ENCODE results near the gene SLC2A6.

Gene SLC2A6

DNA sequence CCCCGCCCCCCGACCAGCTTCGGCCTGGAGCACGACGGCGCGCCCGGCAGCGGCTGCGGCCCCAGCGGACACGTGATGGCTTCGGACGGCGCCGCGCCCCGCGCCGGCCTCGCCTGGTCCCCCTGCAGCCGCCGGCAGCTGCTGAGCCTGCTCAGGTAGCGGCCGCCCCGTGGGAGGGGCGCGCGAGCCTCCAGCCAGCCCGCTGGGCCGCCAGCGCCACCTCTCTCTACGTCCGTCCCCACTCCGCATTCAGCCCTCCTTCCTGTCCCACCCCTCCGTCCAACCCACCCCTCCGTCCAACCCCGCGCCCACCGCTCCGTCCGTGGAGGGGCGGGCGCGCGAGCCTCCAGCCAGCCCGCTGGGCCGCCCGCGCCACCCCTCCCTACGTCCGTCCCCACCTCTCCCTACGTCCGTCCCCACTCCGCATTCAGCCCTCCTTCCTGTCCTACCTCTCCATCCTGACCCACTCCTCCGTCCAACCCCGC, 50.2 kb downstream of the SLC2A6 start:
- Histone ChIP-seq H3K4me1 (ENCODE audit: insufficient read depth, low read length, poor library complexity, severe bottlenecking) (no peaks in the 10 kb centered on the region), H3K36me3 (ENCODE audit: insufficient read depth, low read length) (no peaks in the 10 kb centered on the region), H3K27me3 (ENCODE audit: insufficient read depth, low read length, poor library complexity, severe bottlenecking) (no peaks in the 10 kb centered on the region), H3K4me2 (ENCODE audit: low read depth, low read length, poor library complexity, severe bottlenecking) (no peak overlapping the region), H3F3A (ENCODE audit: low read depth) (no peaks in the 10 kb centered on the region), H3K79me2 (ENCODE audit: insufficient read depth, low read length) (no peaks in the 10 kb centered on the region), H4K20me1 (ENCODE audit: insufficient read depth, low read length, poor library complexity, severe bottlenecking) (no peaks in the 10 kb centered on the region), H3K4me3 (ENCODE audit: low read length, poor library complexity, severe bottlenecking) (no peak overlapping the region), H2AFZ (ENCODE audit: low read length) (no peak overlapping the region), H3K9ac (ENCODE audit: low read depth, low read length, poor library complexity, severe bottlenecking) (no peak overlapping the region), H3K9me2 (replicated peaks; ENCODE audit: low read depth, low read length) (no peaks in the 10 kb centered on the region), H3K9me3 (ENCODE audit: insufficient read depth, low read depth, low read length) (no peaks in the 10 kb centered on the region; the same call in 1 of the 2 replicates)
- TF ChIP-seq CTCF (conservative IDR thresholded peaks at IDR 0.05; ENCODE audit: low read length) = no peak

- H3K36me3 ChIP-seq (ENCODE audit: insufficient read depth, low read length) = no peaks in the 10 kb centered on the region
- H3K9me3 ChIP-seq (ENCODE audit: insufficient read depth, low read depth, low read length) = no peaks in the 10 kb centered on the region; the same call in 1 of the 2 replicates
- no peak overlapping the region for H3K4me2 ChIP-seq (ENCODE audit: low read depth, low read length, poor library complexity, severe bottlenecking)
- no peaks in the 10 kb centered on the region for H3K4me1 ChIP-seq (ENCODE audit: insufficient read depth, low read length, poor library complexity, severe bottlenecking)
- H2AFZ ChIP-seq (ENCODE audit: low read length) = no peak overlapping the region
- no peak overlapping the region for H3K9ac ChIP-seq (ENCODE audit: low read depth, low read length, poor library complexity, severe bottlenecking)
- H3K27me3 ChIP-seq (ENCODE audit: insufficient read depth, low read length, poor library complexity, severe bottlenecking) = no peaks in the 10 kb centered on the region
- no peak overlapping the region for H3K4me3 ChIP-seq (ENCODE audit: low read length, poor library complexity, severe bottlenecking)
- H4K20me1 ChIP-seq (ENCODE audit: insufficient read depth, low read length, poor library complexity, severe bottlenecking) = no peaks in the 10 kb centered on the region
- H3K9me2 ChIP-seq (replicated peaks; ENCODE audit: low read depth, low read length) = no peaks in the 10 kb centered on the region
- TF ChIP-seq EZH2phosphoT487 (IDR thresholded peaks at IDR 0.05; ENCODE audit: borderline replicate concordance) (no peak), CTCF (conservative IDR thresholded peaks at IDR 0.05; ENCODE audit: low read length) (no peak)
- H3K79me2 ChIP-seq (ENCODE audit: insufficient read depth, low read length) = no peaks in the 10 kb centered on the region
- H3F3A ChIP-seq (ENCODE audit: low read depth) = no peaks in the 10 kb centered on the region
These were observed 51.1 kb downstream of the SLC2A6 start for GRCh38 chr9:133427658-133428348.

DNA sequence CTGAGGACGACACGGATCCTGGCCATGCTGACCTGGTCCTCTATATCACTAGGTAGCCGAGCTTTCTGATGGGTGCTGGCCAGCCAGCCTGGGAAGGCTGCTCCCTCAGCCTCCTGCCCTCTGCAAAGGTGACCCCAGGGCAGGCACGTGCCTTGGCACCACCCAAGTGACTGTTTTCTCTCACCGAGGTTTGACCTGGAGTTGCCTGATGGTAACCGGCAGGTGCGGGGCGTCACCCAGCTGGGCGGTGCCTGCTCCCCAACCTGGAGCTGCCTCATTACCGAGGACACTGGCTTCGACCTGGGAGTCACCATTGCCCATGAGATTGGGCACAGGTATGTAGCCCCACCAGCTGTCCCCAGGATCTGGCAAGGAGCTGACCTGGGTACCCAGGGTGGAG, 52.9 kb downstream of the SLC2A6 start:
- Histone ChIP-seq H3K79me2 (ENCODE audit: insufficient read depth, low read length) (no peaks in the 10 kb centered on the region), H3K4me2 (ENCODE audit: low read depth, low read length, poor library complexity, severe bottlenecking) (no peak overlapping the region), H3K36me3 (ENCODE audit: insufficient read depth, low read length) (no peaks in the 10 kb centered on the region), H3F3A (ENCODE audit: low read depth) (no peaks in the 10 kb centered on the region), H3K9ac (ENCODE audit: low read depth, low read length, poor library complexity, severe bottlenecking) (no peak overlapping the region), H2AFZ (ENCODE audit: low read length) (no peak overlapping the region), H3K4me1 (ENCODE audit: insufficient read depth, low read length, poor library complexity, severe bottlenecking) (no peaks in the 10 kb centered on the region), H3K27me3 (ENCODE audit: insufficient read depth, low read length, poor library complexity, severe bottlenecking) (no peaks in the 10 kb centered on the region), H3K9me3 (ENCODE audit: insufficient read depth, low read depth, low read length) (no peaks in the 10 kb centered on the region; the same call in 1 of the 2 replicates), H3K9me2 (replicated peaks; ENCODE audit: low read depth, low read length) (no peaks in the 10 kb centered on the region), H4K20me1 (ENCODE audit: insufficient read depth, low read length, poor library complexity, severe bottlenecking) (no peaks in the 10 kb centered on the region), H3K4me3 (ENCODE audit: low read length, poor library complexity, severe bottlenecking) (no peak overlapping the region)
- no peak for TF ChIP-seq CTCF (conservative IDR thresholded peaks at IDR 0.05; ENCODE audit: low read length)
- TF ChIP-seq EZH2phosphoT487 (IDR thresholded peaks at IDR 0.05; ENCODE audit: borderline replicate concordance) = no peak
